Neuronal stem cell (in vitro differentiated cells): ENCODE data around the gene CYB561D1.
A peak's percentile ranks its signal among the peaks of the same experiment; 100 is the strongest.

Experiments used
- DNase-seq: peaks from one replicate; pipeline ENCODE4 v3.0.0-alpha.2; 2013; ENCODE audit warnings: low spot score
- H2AFZ ChIP-seq: one replicate; pipeline ENCODE4 v1.6.1; 2013; ENCODE audit warnings: mild to moderate bottlenecking, low read length, inconsistent platforms
- H2AK5ac ChIP-seq: 2 replicates; pipeline ENCODE4 v1.6.1; 2013; ENCODE audit warnings: low read depth, mild to moderate bottlenecking, inconsistent platforms, low read length, moderate library complexity, mixed read lengths
- H2BK120ac ChIP-seq: 2 replicates; pipeline ENCODE4 v1.6.1; 2013; ENCODE audit warnings: low read depth, mild to moderate bottlenecking, inconsistent platforms, low read length, moderate library complexity, mixed read lengths
- H2BK12ac ChIP-seq: one replicate; pipeline ENCODE4 v1.6.1; 2013; ENCODE audit warnings: low read length, inconsistent platforms
- H2BK15ac ChIP-seq: 2 replicates; pipeline ENCODE4 v1.6.1; 2013; ENCODE audit warnings: mild to moderate bottlenecking, low read length, inconsistent platforms, mixed read lengths
- H2BK5ac ChIP-seq: one replicate; pipeline ENCODE4 v1.6.1; 2013; ENCODE audit warnings: inconsistent platforms, mild to moderate bottlenecking, low read length, moderate library complexity
- H3K14ac ChIP-seq: one replicate; pipeline ENCODE4 v1.6.1; 2013; ENCODE audit warnings: low read length, inconsistent platforms
- H3K18ac ChIP-seq: 2 replicates; pipeline ENCODE4 v1.6.1; 2013; ENCODE audit warnings: low read length, inconsistent platforms
- H3K23ac ChIP-seq: 2 replicates; pipeline ENCODE4 v1.6.1; 2013; ENCODE audit warnings: low read depth, mild to moderate bottlenecking, mixed read lengths, low read length, inconsistent platforms; ENCODE audit not compliant: poor library complexity
- H3K27ac ChIP-seq: replicated peaks from 3 replicates; pipeline ENCODE4 v1.5.1; 2013; ENCODE audit warnings: low read length, inconsistent platforms
- H3K27me3 ChIP-seq, 3 experiments: 2 replicates each; pipeline ENCODE4 v1.6.1; 2013; ENCODE audit warnings: low read length in 3 of 3, mild to moderate bottlenecking in 2 of 3, inconsistent platforms in 1 of 3, low read depth in 1 of 3, mixed read lengths in 1 of 3, moderate library complexity in 1 of 3; ENCODE audit not compliant: control insufficient read depth in 3 of 3, insufficient read depth in 3 of 3
- H3K36me3 ChIP-seq, 2 donors: replicated peaks in 1 of 2; 2 replicates each; pipeline ENCODE4 v1.6.1; 2013; ENCODE audit warnings: low read length in 2 of 2; ENCODE audit not compliant: control insufficient read depth in 2 of 2, insufficient read depth in 2 of 2
- H3K4ac ChIP-seq: 2 replicates; pipeline ENCODE4 v1.6.1; 2013; ENCODE audit warnings: inconsistent platforms, mild to moderate bottlenecking, low read length, moderate library complexity
- H3K4me1 ChIP-seq, 2 donors: 1 replicate in 1 of 2; 2 replicates in 1 of 2; pipeline ENCODE4 v1.6.1; 2013; ENCODE audit warnings: low read length in 2 of 2, low read depth in 1 of 2; ENCODE audit not compliant: control insufficient read depth in 2 of 2, insufficient read depth in 1 of 2
- H3K4me2 ChIP-seq: one replicate; pipeline ENCODE4 v1.6.1; 2013; ENCODE audit warnings: mild to moderate bottlenecking, low read length, inconsistent platforms; ENCODE audit not compliant: insufficient read depth, poor library complexity, severe bottlenecking
- H3K4me3 ChIP-seq, 2 donors: 2 replicates each; pipeline ENCODE4 v1.5.1; 2013; ENCODE audit warnings: low read length in 2 of 2, mild to moderate bottlenecking in 2 of 2, inconsistent platforms in 1 of 2, moderate library complexity in 1 of 2
- H3K79me1 ChIP-seq: one replicate; pipeline ENCODE4 v1.6.1; 2013; ENCODE audit warnings: low read depth, mild to moderate bottlenecking, inconsistent platforms, low read length, moderate library complexity
- H3K9ac ChIP-seq: one replicate; pipeline ENCODE4 v1.6.1; 2013; ENCODE audit warnings: mild to moderate bottlenecking, low read depth, low read length, inconsistent platforms; ENCODE audit not compliant: poor library complexity
- H3K9me3 ChIP-seq, 2 donors: replicated peaks in 1 of 2; 2 replicates each; pipeline versions ENCODE3 to v1.6.1; 2013; ENCODE audit warnings: low read length in 2 of 2, mild to moderate bottlenecking in 2 of 2, inconsistent platforms in 1 of 2, low read depth in 1 of 2, mixed read lengths in 1 of 2, moderate library complexity in 1 of 2; ENCODE audit not compliant: control insufficient read depth in 2 of 2, insufficient read depth in 1 of 2
- H4K8ac ChIP-seq: one replicate; pipeline ENCODE4 v1.6.1; 2013; ENCODE audit warnings: low read depth, mild to moderate bottlenecking, inconsistent platforms, low read length, moderate library complexity
- H4K91ac ChIP-seq: one replicate; pipeline ENCODE4 v1.6.1; 2013; ENCODE audit warnings: low read length, low read depth, mild to moderate bottlenecking, inconsistent platforms; ENCODE audit not compliant: poor library complexity
- WGBS, 2 donors: extraction: QIAGEN DNeasy Blood & Tissue Kit; methylation state at CpG; one replicate each; pipeline ENCODE4 v1.1.7; 2013; ENCODE audit warnings: missing lambda C conversion rate in 2 of 2, mixed read lengths in 1 of 2; ENCODE audit not compliant: insufficient read length in 2 of 2, insufficient replicate concordance in 1 of 2; ENCODE audit errors: extremely low coverage in 2 of 2; 5-methylcytosine and 5-hydroxymethylcytosine counted together

The CYB561D1 gene

GRCh38 chr1:109482791-109483671 is 10.9 kb upstream of the CYB561D1 start:
- no peak overlapping the region for H3K23ac ChIP-seq
- H4K91ac ChIP-seq = no peak overlapping the region
- peaks cover 10 to 12% of the 10 kb centered on the region in 2 donors for H3K4me1 ChIP-seq
- H3K27me3 ChIP-seq = peaks cover 0 to 44% (median 11%) of the 10 kb centered on the region in 3 experiments
- WGBS, 2 donors = no CpG with 5 or more reads among the region's 29 CpGs
- H2AK5ac ChIP-seq = no peak overlapping the region
- H3K27ac ChIP-seq = no peak overlapping the region
- H2BK120ac ChIP-seq = no peak overlapping the region
- peak overlapping the region; percentile 78 for H2BK5ac ChIP-seq
- no peaks in the 10 kb centered on the region for H3K9me3 ChIP-seq
- H2BK15ac ChIP-seq = peak overlapping the region; percentile 38
- peaks cover 2% of the 10 kb centered on the region for H3K79me1 ChIP-seq
- H3K4ac ChIP-seq = no peak overlapping the region
- peak overlapping the region; percentile 86 for H3K18ac ChIP-seq
- H3K14ac ChIP-seq = no peak overlapping the region
- no peak overlapping the region for H4K8ac ChIP-seq
- H2BK12ac ChIP-seq = no peak overlapping the region
- H3K4me2 ChIP-seq = peak overlapping the region; percentile 86
- H3K9ac ChIP-seq = peak overlapping the region; percentile 71
- H3K36me3 ChIP-seq = peaks cover 1 to 20% of the 10 kb centered on the region in 2 donors
- no peak for DNase-seq
- H3K4me3 ChIP-seq = peak overlapping the region; percentile 62 to 88
- peak overlapping the region; percentile 92 for H2AFZ ChIP-seq

DNA sequence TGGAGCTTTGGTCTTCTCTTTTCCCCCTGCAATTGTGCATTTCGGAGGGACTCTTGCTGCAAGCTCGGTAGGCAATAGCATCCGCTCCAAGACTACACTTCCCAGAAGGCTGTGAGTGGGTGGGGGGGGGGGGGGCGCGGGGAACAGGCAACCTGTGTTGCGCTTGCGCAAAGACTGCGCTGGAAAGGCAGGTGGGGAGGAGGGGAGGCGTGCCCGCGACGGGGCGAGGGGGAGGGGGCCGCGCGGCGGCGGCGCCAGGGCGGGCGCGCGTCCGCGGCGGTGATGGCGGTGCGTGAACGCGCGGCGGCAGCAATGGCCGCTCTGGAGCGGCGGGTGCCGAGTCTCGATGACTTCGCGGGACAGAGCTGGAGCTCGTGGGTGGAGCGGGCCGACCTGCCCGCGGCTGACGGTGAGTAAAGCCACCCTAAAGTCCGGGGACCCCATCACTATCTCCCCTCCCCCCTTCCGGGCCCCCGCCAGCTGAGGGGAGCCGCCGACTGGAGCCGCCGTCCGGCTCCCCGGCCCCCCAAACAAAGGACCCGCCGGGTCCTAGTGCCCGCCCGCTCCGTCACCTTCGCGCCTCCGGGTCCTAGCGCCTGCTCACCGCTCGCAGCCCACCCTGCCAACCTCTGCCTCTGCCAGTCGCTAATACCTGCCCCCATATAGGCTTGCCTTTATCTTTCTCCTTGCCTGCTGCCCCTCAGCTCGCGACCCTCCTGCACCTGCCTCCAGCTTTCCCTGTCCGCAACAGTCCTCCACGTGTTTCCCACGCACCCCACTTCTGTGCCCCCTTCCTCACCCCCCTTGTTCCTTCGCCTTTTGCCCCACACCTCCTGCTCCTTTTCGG is 10.0 kb upstream of the CYB561D1 start, which contains the start of gene ATXN7L2:
TSS of gene ATXN7L2 (plus strand) at position 234 of the 847 bp plus-strand sequence. CDS start at position 283, 49 bp downstream.
- Histone ChIP-seq H3K4me2 (peak within 1 kb of the TSS; percentile 97), H2BK15ac (peak within 1 kb of the TSS; percentile 83), H4K91ac (peak within 1 kb of the TSS; percentile 93), H3K18ac (peak within 1 kb of the TSS; percentile 99), H3K23ac (peak within 1 kb of the TSS; percentile 98), H3K14ac (peak within 1 kb of the TSS; percentile 73), H2BK12ac (no peak within 1 kb of the TSS), H3K27me3 (peaks cover 0 to 35% (median 8%) of the 10 kb centered on the region in 3 experiments), H2BK120ac (no peak within 1 kb of the TSS), H3K9me3 (no peaks in the 10 kb centered on the region), H3K9ac (peak within 1 kb of the TSS; percentile 96), H2AK5ac (peak within 1 kb of the TSS; percentile 72), H3K4ac (no peak within 1 kb of the TSS), H3K36me3 (peaks cover 6 to 29% of the 10 kb centered on the region in 2 donors), H3K4me1 (peaks cover 10 to 12% of the 10 kb centered on the region in 2 donors), H3K4me3 (peak within 1 kb of the TSS; percentile 88 to 98), H4K8ac (peak within 1 kb of the TSS; percentile 70), H3K27ac (peak within 1 kb of the TSS; percentile 75), H2AFZ (peak within 1 kb of the TSS; percentile 100), H3K79me1 (peaks cover 2% of the 10 kb centered on the region), H2BK5ac (peak within 1 kb of the TSS; percentile 78)
- peak; percentile 91 for DNase-seq
- WGBS, 2 donors = no CpG with 5 or more reads among the region's 73 CpGs

GRCh38 chr1:109484519-109484975 is 9.3 kb upstream of the CYB561D1 start:
- no peaks in the 10 kb centered on the region for H3K9me3 ChIP-seq
- H2BK120ac ChIP-seq = no peak overlapping the region
- no CpG with 5 or more reads among the region's 15 CpGs for WGBS, 2 donors

More at GRCh38 chr1:109484519-109484975, 9.3 kb upstream of the CYB561D1 start:
- Histone ChIP-seq H3K4me1 (peaks cover 10 to 12% of the 10 kb centered on the region in 2 donors), H3K4me3 (peak overlapping the region; percentile 88 to 98), H3K9ac (peak overlapping the region; percentile 96), H4K8ac (peak overlapping the region; percentile 70), H2BK12ac (no peak overlapping the region), H2BK5ac (peak overlapping the region; percentile 77), H2AK5ac (peak overlapping the region; percentile 72), H3K14ac (peak overlapping the region; percentile 73), H3K27ac (no peak overlapping the region), H3K79me1 (peaks cover 2% of the 10 kb centered on the region), H4K91ac (peak overlapping the region; percentile 93), H3K18ac (peak overlapping the region; percentile 93), H3K36me3 (peaks cover 7 to 35% of the 10 kb centered on the region in 2 donors), H3K27me3 (peaks cover 0 to 29% (median 6%) of the 10 kb centered on the region in 3 experiments), H3K4ac (no peak overlapping the region), H3K23ac (peak overlapping the region; percentile 98), H3K4me2 (peak overlapping the region; percentile 97), H2AFZ (peak overlapping the region; percentile 100), H2BK15ac (peak overlapping the region; percentile 83)
- DNase-seq = no peak
